H9 (cell line): Measurements from ENCODE around the gene GSTT2B. TPM values are rescaled to one million over a fixed set of nuclear protein-coding genes. Genes with fewer than 3 reads are reported as not detected.
"Not testable (repeated sequence)": the region's sequence is repeated elsewhere in the genome, so short reads cannot be mapped to it uniquely, and the experiment has no call there.

Source experiments
- DNase-seq: peaks from one replicate; pipeline ENCODE4 v3.0.0-alpha.2; 2017
- H2AFZ ChIP-seq: one replicate; pipeline ENCODE4 v1.6.1; 2013; ENCODE audit warnings: mild to moderate bottlenecking, low read length, control low read depth, moderate library complexity
- H2AK5ac ChIP-seq: 2 replicates; pipeline ENCODE4 v1.6.1; 2013; ENCODE audit warnings: low read length, control low read depth, mixed read lengths; ENCODE audit not compliant: insufficient read length
- H2BK120ac ChIP-seq: one replicate; pipeline ENCODE4 v1.6.1; 2013; ENCODE audit warnings: low read depth, mild to moderate bottlenecking, low read length, control low read depth, inconsistent platforms; ENCODE audit not compliant: poor library complexity, severe bottlenecking
- H2BK12ac ChIP-seq: 2 replicates; pipeline ENCODE4 v1.6.1; 2013; ENCODE audit warnings: low read length, control low read depth, mixed read lengths, low read depth; ENCODE audit not compliant: insufficient read length
- H2BK15ac ChIP-seq: 2 replicates; pipeline ENCODE4 v1.6.1; 2013; ENCODE audit warnings: low read depth, low read length, control low read depth
- H2BK20ac ChIP-seq: one replicate; pipeline ENCODE4 v1.6.1; 2013; ENCODE audit warnings: low read depth, mild to moderate bottlenecking, low read length, control low read depth, inconsistent platforms; ENCODE audit not compliant: poor library complexity, severe bottlenecking
- H2BK5ac ChIP-seq: 2 replicates; pipeline ENCODE4 v1.6.1; 2013; ENCODE audit warnings: low read length, control low read depth, mixed read lengths; ENCODE audit not compliant: insufficient read length
- H3K14ac ChIP-seq: 2 replicates; pipeline ENCODE4 v1.6.1; 2013; ENCODE audit warnings: low read length, control low read depth; ENCODE audit not compliant: insufficient read depth
- H3K18ac ChIP-seq: 2 replicates; pipeline ENCODE4 v1.6.1; 2013; ENCODE audit warnings: low read depth, mild to moderate bottlenecking, mixed read lengths, low read length, control low read depth; ENCODE audit not compliant: insufficient read length
- H3K23ac ChIP-seq: 2 replicates; pipeline ENCODE4 v1.6.1; 2013; ENCODE audit warnings: low read length, control low read depth, mixed read lengths, low read depth; ENCODE audit not compliant: insufficient read length
- H3K23me2 ChIP-seq: 2 replicates; pipeline ENCODE4 v1.6.1; 2013; ENCODE audit warnings: low read depth, mild to moderate bottlenecking, mixed read lengths, low read length, control low read depth; ENCODE audit not compliant: insufficient read length, poor library complexity, severe bottlenecking
- H3K27ac ChIP-seq: 2 replicates; pipeline ENCODE4 v1.5.1; 2013; ENCODE audit warnings: low read length, control low read depth, mixed read lengths, low read depth; ENCODE audit not compliant: insufficient read length
- H3K27me3 ChIP-seq: 2 replicates; pipeline ENCODE4 v1.6.1; 2013; ENCODE audit warnings: low read length, control low read depth, inconsistent platforms; ENCODE audit not compliant: insufficient read depth
- H3K4ac ChIP-seq: 2 replicates; pipeline ENCODE4 v1.6.1; 2013; ENCODE audit warnings: low read depth, mild to moderate bottlenecking, control low read depth, inconsistent platforms, low read length, moderate library complexity
- H3K4me1 ChIP-seq: 2 replicates; pipeline ENCODE4 v1.6.1; 2013; ENCODE audit warnings: low read length, control low read depth, inconsistent platforms; ENCODE audit not compliant: insufficient read depth
- H3K4me2 ChIP-seq: 2 replicates; pipeline ENCODE4 v1.6.1; 2013; ENCODE audit warnings: low read length, control low read depth, mixed read lengths; ENCODE audit not compliant: insufficient read length, insufficient read depth
- H3K56ac ChIP-seq: 2 replicates; pipeline ENCODE4 v1.6.1; 2013; ENCODE audit warnings: low read depth, mild to moderate bottlenecking, mixed read lengths, low read length, control low read depth; ENCODE audit not compliant: insufficient read length
- H3K79me1 ChIP-seq: 2 replicates; pipeline ENCODE4 v1.6.1; 2013; ENCODE audit warnings: low read depth, mild to moderate bottlenecking, moderate library complexity, low read length, control low read depth, inconsistent platforms; ENCODE audit not compliant: insufficient read depth, poor library complexity, severe bottlenecking
- H3K79me2 ChIP-seq: 2 replicates; pipeline ENCODE4 v1.6.1; 2013; ENCODE audit warnings: low read length, control low read depth, inconsistent platforms; ENCODE audit not compliant: insufficient read depth
- H3K9ac ChIP-seq: 2 replicates; pipeline ENCODE4 v1.6.1; 2013; ENCODE audit warnings: low read length, control low read depth, mixed read lengths; ENCODE audit not compliant: insufficient read length; ENCODE audit errors: extremely low read depth
- H3K9me3 ChIP-seq: one replicate; pipeline ENCODE4 v1.6.1; 2013; ENCODE audit warnings: low read depth, low read length, inconsistent platforms; ENCODE audit not compliant: control insufficient read depth
- H3T11ph ChIP-seq: one replicate; pipeline ENCODE4 v1.6.1; 2013; ENCODE audit warnings: mild to moderate bottlenecking, low read length, control low read depth, inconsistent platforms
- H4K20me1 ChIP-seq: one replicate; pipeline ENCODE4 v1.6.1; 2013; ENCODE audit not compliant: control insufficient read depth, insufficient read length, insufficient read depth
- H4K5ac ChIP-seq: 2 replicates; pipeline ENCODE4 v1.6.1; 2013; ENCODE audit warnings: low read depth, mild to moderate bottlenecking, mixed read lengths, low read length, control low read depth; ENCODE audit not compliant: insufficient read length
- H4K8ac ChIP-seq: replicated peaks from 2 replicates; pipeline ENCODE4 v1.6.1; 2013; ENCODE audit warnings: low read length, control low read depth, mixed read lengths, low read depth; ENCODE audit not compliant: insufficient read length
- H4K91ac ChIP-seq: 2 replicates; pipeline ENCODE4 v1.6.1; 2013; ENCODE audit warnings: low read depth, mild to moderate bottlenecking, moderate library complexity, mixed read lengths, low read length, control low read depth; ENCODE audit not compliant: insufficient read length
- H3K27ac Mint-ChIP-seq, 3 experiments: 2 replicates in 2 of 3; 3 replicates in 1 of 3; pipeline ENCODE4 v1.8.0; 2020 to 2021; ENCODE audit warnings: mixed read lengths in 3 of 3, mild to moderate bottlenecking in 1 of 3, moderate library complexity in 1 of 3
- H3K27me3 Mint-ChIP-seq: 2 replicates; pipeline ENCODE4 v1.8.0; 2021; ENCODE audit warnings: low read depth, mild to moderate bottlenecking, moderate library complexity, mixed read lengths
- H3K36me3 Mint-ChIP-seq, 3 experiments: 2 replicates in 2 of 3; 3 replicates in 1 of 3; pipeline ENCODE4 v1.8.0; 2020 to 2021; ENCODE audit warnings: low read depth in 3 of 3, mixed read lengths in 3 of 3; ENCODE audit not compliant: insufficient read depth in 1 of 3
- H3K4me1 Mint-ChIP-seq, 2 experiments: 2 replicates each; pipeline ENCODE4 v1.8.0; 2020; ENCODE audit warnings: mixed read lengths in 2 of 2
- H3K4me3 Mint-ChIP-seq, 2 experiments: 2 replicates in 1 of 2; 3 replicates in 1 of 2; pipeline ENCODE4 v1.8.0; 2020 to 2021; ENCODE audit warnings: mild to moderate bottlenecking in 2 of 2, mixed read lengths in 2 of 2, moderate library complexity in 1 of 2
- H3K9me3 Mint-ChIP-seq, 2 experiments: 2 replicates in 1 of 2; 3 replicates in 1 of 2; pipeline ENCODE4 v1.8.0; 2020; ENCODE audit warnings: mild to moderate bottlenecking in 2 of 2, mixed read lengths in 2 of 2, moderate library complexity in 1 of 2
- WGBS: extraction: QIAGEN DNeasy Blood & Tissue Kit; methylation state at CpG from one replicate; pipeline ENCODE4 v1.1.7; 2013; ENCODE audit warnings: missing lambda C conversion rate, low lambda C conversion rate, mixed read lengths; ENCODE audit not compliant: insufficient read length; ENCODE audit errors: extremely low coverage; 5-methylcytosine and 5-hydroxymethylcytosine counted together
- total RNA-seq: library from RNA; stranded (reverse); gene quantifications from 2 replicates; pipeline ENCODE4 v1.2.1, GENCODE V29; 2021
- TF ChIP-seq, protein P1 (sequence below): fragments of 200-600 bp; sonication (generic); conservative IDR thresholded peaks from 3 replicates; pipeline ENCODE4 v1.8.0; 2021; ENCODE audit warnings: antibody characterized with exemption, mild to moderate bottlenecking

Gene GSTT2B
- total RNA-seq, 1 experiment from 2014 or later = 4.5 TPM

- Histone ChIP-seq H3K9ac (no peak overlapping the region), H3K4me1 (no peaks in the 10 kb centered on the region), H3K4ac (no peak overlapping the region), H4K5ac (no peak overlapping the region), H3K14ac (no peak overlapping the region), H3K9me3 (no peaks in the 10 kb centered on the region), H2AK5ac (no peak overlapping the region), H3K23me2 (no peaks in the 10 kb centered on the region), H2AFZ (no peak overlapping the region), H3T11ph (no peak overlapping the region), H2BK120ac (no peak overlapping the region), H2BK12ac (no peak overlapping the region), H3K79me1 (no peaks in the 10 kb centered on the region), H3K18ac (no peak overlapping the region), H4K20me1 (peaks cover 3% of the 10 kb centered on the region), H3K56ac (no peak overlapping the region), H2BK20ac (no peak overlapping the region), H2BK5ac (no peak overlapping the region), H3K79me2 (no peaks in the 10 kb centered on the region), H3K27ac (no peak overlapping the region), H4K91ac (no peak overlapping the region), H4K8ac (no peak overlapping the region), H3K27me3 (no peaks in the 10 kb centered on the region), H3K4me2 (no peak overlapping the region), H2BK15ac (no peak overlapping the region), H3K23ac (no peak overlapping the region)
- no peak for DNase-seq
- Mint-ChIP-seq H3K4me3 (no peak overlapping the region), H3K4me1 (no peaks in the 10 kb centered on the region), H3K9me3 (peaks cover 0 to 5% of the 10 kb centered on the region in 2 experiments; a peak in 2 of 5 replicates), H3K27me3 (no peaks in the 10 kb centered on the region), H3K36me3 (peaks cover 30 to 33% (median 31%) of the 10 kb centered on the region in 3 experiments), H3K27ac (no peak overlapping the region)
- WGBS = no CpG with 5 or more reads among the region's 3 CpGs
- TF ChIP-seq, protein P1, sequence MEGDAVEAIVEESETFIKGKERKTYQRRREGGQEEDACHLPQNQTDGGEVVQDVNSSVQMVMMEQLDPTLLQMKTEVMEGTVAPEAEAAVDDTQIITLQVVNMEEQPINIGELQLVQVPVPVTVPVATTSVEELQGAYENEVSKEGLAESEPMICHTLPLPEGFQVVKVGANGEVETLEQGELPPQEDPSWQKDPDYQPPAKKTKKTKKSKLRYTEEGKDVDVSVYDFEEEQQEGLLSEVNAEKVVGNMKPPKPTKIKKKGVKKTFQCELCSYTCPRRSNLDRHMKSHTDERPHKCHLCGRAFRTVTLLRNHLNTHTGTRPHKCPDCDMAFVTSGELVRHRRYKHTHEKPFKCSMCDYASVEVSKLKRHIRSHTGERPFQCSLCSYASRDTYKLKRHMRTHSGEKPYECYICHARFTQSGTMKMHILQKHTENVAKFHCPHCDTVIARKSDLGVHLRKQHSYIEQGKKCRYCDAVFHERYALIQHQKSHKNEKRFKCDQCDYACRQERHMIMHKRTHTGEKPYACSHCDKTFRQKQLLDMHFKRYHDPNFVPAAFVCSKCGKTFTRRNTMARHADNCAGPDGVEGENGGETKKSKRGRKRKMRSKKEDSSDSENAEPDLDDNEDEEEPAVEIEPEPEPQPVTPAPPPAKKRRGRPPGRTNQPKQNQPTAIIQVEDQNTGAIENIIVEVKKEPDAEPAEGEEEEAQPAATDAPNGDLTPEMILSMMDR = no peak
Measured at GRCh38 chr22:23969071-23969470, 8.1 kb upstream of the GSTT2B start.

GRCh38 chr22:23966568-23966967 is 5.6 kb upstream of the GSTT2B start, which contains the start of gene DDTL:
Gene DDTL, plus strand, starts transcription at chr22:23966888. Its CDS starts 27 bp downstream, at chr22:23966915.
- H2BK12ac ChIP-seq, H3K18ac ChIP-seq, H3K56ac ChIP-seq, H3K23me2 ChIP-seq, H3T11ph ChIP-seq, DNase-seq, H2AK5ac ChIP-seq, H4K5ac ChIP-seq, H3K9ac ChIP-seq, H3K27me3 Mint-ChIP-seq, H2BK120ac ChIP-seq, H2BK5ac ChIP-seq, H3K23ac ChIP-seq, H3K4me3 Mint-ChIP-seq, H3K27ac ChIP-seq, H2BK20ac ChIP-seq, H4K8ac ChIP-seq, H3K4me1 ChIP-seq, H3K27ac Mint-ChIP-seq, H2BK15ac ChIP-seq, H3K27me3 ChIP-seq, H3K14ac ChIP-seq, H3K9me3 ChIP-seq, H3K9me3 Mint-ChIP-seq, H3K4me1 Mint-ChIP-seq, H4K20me1 ChIP-seq, H3K4me2 ChIP-seq, H3K79me1 ChIP-seq, H2AFZ ChIP-seq, H3K4ac ChIP-seq, H3K79me2 ChIP-seq, H4K91ac ChIP-seq: not testable (repeated sequence)
- peaks cover 25 to 27% (median 26%) of the 10 kb centered on the region in 3 experiments for H3K36me3 Mint-ChIP-seq
- WGBS = no CpG with 5 or more reads among the region's 30 CpGs
